Gastroesophageal sphincter (tissue), 3 donors: Measurements from ENCODE around the gene CYLD.

ENCODE experiments used
- EP300 ChIP-seq: sonication (generic); formaldehyde crosslinking; IDR thresholded peaks from one replicate; pipeline ENCODE4 v1.6.1; 2017; ENCODE audit warnings: antibody characterized with exemption, mild to moderate bottlenecking
- POLR2A ChIP-seq, 2 donors: fragments of 450-650 bp; IDR thresholded peaks; one replicate each; pipeline ENCODE4 v1.6.1; 2017; ENCODE audit warnings: antibody characterized with exemption in 2 of 2, mild to moderate bottlenecking in 2 of 2, moderate library complexity in 1 of 2
- POLR2AphosphoS5 ChIP-seq: sonication (generic); formaldehyde crosslinking; IDR thresholded peaks from one replicate; pipeline ENCODE4 v1.6.1; 2017; ENCODE audit warnings: antibody characterized with exemption
- TF ChIP-seq, protein P1 (sequence below), 4 experiments: fragments of 200-600 bp in 2 of 4; fragments of 450-650 bp in 2 of 4; sonication (generic) in 1 of 4; IDR thresholded peaks; one replicate each; pipeline ENCODE4 v1.5.1; 2017 to 2019; ENCODE audit warnings: antibody characterized with exemption in 4 of 4, mild to moderate bottlenecking in 2 of 4, moderate library complexity in 2 of 4

DNA sequence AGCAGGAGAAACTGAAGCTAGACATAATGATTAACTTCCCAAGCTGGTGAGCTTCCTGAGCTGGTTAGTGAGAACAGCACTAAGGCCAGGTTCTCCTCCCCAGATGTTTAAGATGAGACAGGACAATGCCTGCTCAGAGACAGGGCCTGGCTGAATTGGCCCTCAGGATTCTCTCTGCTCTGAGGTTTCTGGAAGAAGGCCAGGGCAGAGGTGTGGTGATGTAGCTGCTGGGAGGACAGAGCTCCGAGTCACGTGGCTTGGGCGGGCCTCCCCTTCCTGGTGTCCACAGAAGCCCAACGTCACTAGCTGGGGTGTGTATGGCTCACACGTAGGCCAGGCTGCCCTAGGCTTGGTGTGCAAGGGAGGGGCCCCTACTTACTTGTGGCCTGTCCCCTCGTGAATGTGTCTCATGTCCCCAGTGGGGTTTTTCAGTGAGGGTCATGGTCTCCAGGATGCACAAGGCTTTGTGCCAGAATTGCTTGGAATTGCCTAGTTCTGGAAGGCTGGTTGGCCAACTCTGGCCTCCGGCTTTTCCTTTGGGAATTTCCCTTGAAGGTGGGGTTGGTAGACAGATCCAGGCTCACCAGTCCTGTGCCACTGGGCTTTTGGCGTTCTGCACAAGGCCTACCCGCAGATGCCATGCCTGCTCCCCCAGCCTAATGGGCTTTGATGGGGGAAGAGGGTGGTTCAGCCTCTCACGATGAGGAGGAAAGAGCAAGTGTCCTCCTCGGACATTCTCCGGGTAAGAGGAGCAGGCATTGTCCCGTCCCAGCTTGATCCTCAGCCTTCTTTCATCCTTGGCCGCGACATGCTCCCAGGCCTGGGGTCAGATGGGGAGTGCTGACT lies 45.1 kb upstream of the CYLD start:
- TF ChIP-seq POLR2AphosphoS5 (no peak), POLR2A (IDR thresholded peaks at IDR 0.05) (no peak), EP300 (no peak)
- TF ChIP-seq, protein P1, sequence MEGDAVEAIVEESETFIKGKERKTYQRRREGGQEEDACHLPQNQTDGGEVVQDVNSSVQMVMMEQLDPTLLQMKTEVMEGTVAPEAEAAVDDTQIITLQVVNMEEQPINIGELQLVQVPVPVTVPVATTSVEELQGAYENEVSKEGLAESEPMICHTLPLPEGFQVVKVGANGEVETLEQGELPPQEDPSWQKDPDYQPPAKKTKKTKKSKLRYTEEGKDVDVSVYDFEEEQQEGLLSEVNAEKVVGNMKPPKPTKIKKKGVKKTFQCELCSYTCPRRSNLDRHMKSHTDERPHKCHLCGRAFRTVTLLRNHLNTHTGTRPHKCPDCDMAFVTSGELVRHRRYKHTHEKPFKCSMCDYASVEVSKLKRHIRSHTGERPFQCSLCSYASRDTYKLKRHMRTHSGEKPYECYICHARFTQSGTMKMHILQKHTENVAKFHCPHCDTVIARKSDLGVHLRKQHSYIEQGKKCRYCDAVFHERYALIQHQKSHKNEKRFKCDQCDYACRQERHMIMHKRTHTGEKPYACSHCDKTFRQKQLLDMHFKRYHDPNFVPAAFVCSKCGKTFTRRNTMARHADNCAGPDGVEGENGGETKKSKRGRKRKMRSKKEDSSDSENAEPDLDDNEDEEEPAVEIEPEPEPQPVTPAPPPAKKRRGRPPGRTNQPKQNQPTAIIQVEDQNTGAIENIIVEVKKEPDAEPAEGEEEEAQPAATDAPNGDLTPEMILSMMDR (IDR thresholded peaks at IDR 0.05) = no peak
